HUDEP-2 (cell line): ENCODE measurements around the gene SBK3.
"Not testable (repeated sequence)": the region's sequence is repeated elsewhere in the genome, so short reads cannot be mapped to it uniquely, and the experiment has no call there.

Source experiments
- DNase-seq, 76 experiments: peaks; one replicate each; lab custom pipeline; 2025; ENCODE audit not compliant: unreplicated experiment in 76 of 76; lab: John Stamatoyannopoulos, UW

SBK3 gene

GRCh38 chr19:55545443-55545842, at the start of gene SBK3:
Gene SBK3, minus strand, starts transcription at chr19:55545543. Its CDS starts 0 bp downstream, at chr19:55545543.
- no peak for DNase-seq

- DNase-seq, result no peak
These were observed 47.9 kb upstream of the SBK3 start for GRCh38 chr19:55593096-55593772.

- DNase-seq, result no peak
These were observed 47.2 kb upstream of the SBK3 start for GRCh38 chr19:55592391-55593090.

- peak in 3 of 76 experiments; percentile 13 to 17 (median 13) for DNase-seq
These were observed 46.2 kb upstream of the SBK3 start for GRCh38 chr19:55591555-55591954.

- peak in 62 of 76 experiments; percentile 10 to 73 (median 44) for DNase-seq
These were observed 45.3 kb upstream of the SBK3 start for GRCh38 chr19:55590617-55591016.

GRCh38 chr19:55590109-55590508, 44.8 kb upstream of the SBK3 start:
- DNase-seq, result no peak

- DNase-seq, result no peak
These were observed 43.4 kb upstream of the SBK3 start for GRCh38 chr19:55588738-55589137.

- peak in 75 of 76 experiments; percentile 32 to 97 (median 92) for DNase-seq
These were observed 41.8 kb upstream of the SBK3 start for GRCh38 chr19:55586976-55587668.

- DNase-seq, result no peak
These were observed 40.5 kb upstream of the SBK3 start for GRCh38 chr19:55585658-55586339.

GRCh38 chr19:55584871-55585270, 39.5 kb upstream of the SBK3 start:
- no peak for DNase-seq

- DNase-seq, result not testable (repeated sequence)
These were observed 38.6 kb upstream of the SBK3 start for GRCh38 chr19:55583897-55584296.

- DNase-seq, result not testable (repeated sequence)
These were observed 36.9 kb upstream of the SBK3 start for GRCh38 chr19:55582284-55582683.

GRCh38 chr19:55581823-55582223, 36.5 kb upstream of the SBK3 start:
- DNase-seq, result no peak

GRCh38 chr19:55581145-55581822, 35.9 kb upstream of the SBK3 start:
- DNase-seq, result peak in 30 of 76 experiments; percentile 7 to 52 (median 21)

GRCh38 chr19:55580628-55581144, 35.3 kb upstream of the SBK3 start, which contains the start of gene ZNF579:
Gene ZNF579, minus strand, starts transcription at chr19:55580848. Its CDS starts 1,209 bp downstream, at chr19:55579639.
- peak in 74 of 76 experiments; percentile 18 to 91 (median 73) for DNase-seq

- peak in 2 of 76 experiments; percentile 9 to 15 for DNase-seq
These were observed 34.7 kb upstream of the SBK3 start for GRCh38 chr19:55579766-55580621.

- DNase-seq, result no peak
These were observed 33.7 kb upstream of the SBK3 start for GRCh38 chr19:55578761-55579747.
